PC-3 (cell line): ENCODE results near the gene LRBA.

Source experiments
- EZH2phosphoT487 ChIP-seq: fragments of 300-600 bp; sonication (generic); IDR thresholded peaks from 2 replicates; pipeline ENCODE4 v1.6.1; 2018; ENCODE audit warnings: mild to moderate bottlenecking, antibody characterized with exemption, low read length, borderline replicate concordance
- TF ChIP-seq, protein P1 (sequence below): fragments of 300-600 bp; sonication (generic); conservative IDR thresholded peaks from 2 replicates; pipeline ENCODE4 v1.5.1; 2017; ENCODE audit warnings: antibody characterized with exemption, low read depth, mild to moderate bottlenecking, low read length

DNA sequence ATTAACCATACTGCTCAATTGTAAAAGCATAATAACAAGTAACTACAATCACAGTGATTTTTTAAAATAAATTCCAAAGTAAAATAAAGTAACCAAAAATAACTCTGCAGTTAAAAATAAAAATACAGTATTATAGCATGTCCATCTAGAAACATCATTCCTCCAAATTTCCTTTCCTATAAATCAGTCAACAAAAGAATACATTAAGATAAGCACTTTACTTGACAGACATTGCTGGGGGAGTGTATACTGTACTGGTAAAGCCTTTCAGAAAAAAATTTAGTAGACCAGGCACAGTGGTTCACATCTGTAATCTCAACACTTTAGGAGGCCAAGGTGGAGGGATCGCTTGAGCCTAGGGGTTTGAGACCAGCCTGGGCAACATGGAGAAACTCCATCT lies 91.1 kb downstream of the LRBA start:
- no peak for TF ChIP-seq EZH2phosphoT487
- TF ChIP-seq, protein P1, sequence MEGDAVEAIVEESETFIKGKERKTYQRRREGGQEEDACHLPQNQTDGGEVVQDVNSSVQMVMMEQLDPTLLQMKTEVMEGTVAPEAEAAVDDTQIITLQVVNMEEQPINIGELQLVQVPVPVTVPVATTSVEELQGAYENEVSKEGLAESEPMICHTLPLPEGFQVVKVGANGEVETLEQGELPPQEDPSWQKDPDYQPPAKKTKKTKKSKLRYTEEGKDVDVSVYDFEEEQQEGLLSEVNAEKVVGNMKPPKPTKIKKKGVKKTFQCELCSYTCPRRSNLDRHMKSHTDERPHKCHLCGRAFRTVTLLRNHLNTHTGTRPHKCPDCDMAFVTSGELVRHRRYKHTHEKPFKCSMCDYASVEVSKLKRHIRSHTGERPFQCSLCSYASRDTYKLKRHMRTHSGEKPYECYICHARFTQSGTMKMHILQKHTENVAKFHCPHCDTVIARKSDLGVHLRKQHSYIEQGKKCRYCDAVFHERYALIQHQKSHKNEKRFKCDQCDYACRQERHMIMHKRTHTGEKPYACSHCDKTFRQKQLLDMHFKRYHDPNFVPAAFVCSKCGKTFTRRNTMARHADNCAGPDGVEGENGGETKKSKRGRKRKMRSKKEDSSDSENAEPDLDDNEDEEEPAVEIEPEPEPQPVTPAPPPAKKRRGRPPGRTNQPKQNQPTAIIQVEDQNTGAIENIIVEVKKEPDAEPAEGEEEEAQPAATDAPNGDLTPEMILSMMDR: no peak
